H1 (cell line): Measurements from ENCODE around the gene ZBTB42. TPM values are rescaled to one million over a fixed set of nuclear protein-coding genes. Genes with fewer than 3 reads are reported as not detected.

Experiments used
- CTCF ChIA-PET: fragments of 300-600 bp; sonication (Branson Sonifier 250); formaldehyde crosslinking; loops from one replicate; lab custom pipeline; 2021; ENCODE audit not compliant: partially characterized antibody; lab: Charles Lee
- POLR2A ChIA-PET: fragments of 300-600 bp; sonication (Branson Sonifier 250); formaldehyde crosslinking; loops from one replicate; lab custom pipeline; 2021; ENCODE audit warnings: inconsistent platforms; ENCODE audit not compliant: partially characterized antibody; lab: Charles Lee
- DNase-seq, 2 experiments: peaks; one replicate each; pipeline versions ENCODE4 v3.0.0 to v3.0.0-alpha.2; 2010 to 2022; ENCODE audit warnings: low spot score in 2 of 2, low read depth in 1 of 2, mixed read lengths in 1 of 2
- FAIRE-seq: peaks from 2 replicates; lab custom pipeline; 2011; peaks lifted over from hg19 to GRCh38; lab: Jason Lieb, UNC
- H2AFZ ChIP-seq: 2 replicates; pipeline ENCODE4 v1.8.1; 2012; ENCODE audit warnings: low read length, inconsistent platforms
- H2AK5ac ChIP-seq: 2 replicates; pipeline ENCODE4 v1.6.1; 2013; ENCODE audit warnings: low read depth, low read length
- H2BK120ac ChIP-seq: replicated peaks from 2 replicates; pipeline ENCODE3; 2013; ENCODE audit warnings: low read depth, low read length, inconsistent platforms
- H2BK12ac ChIP-seq: 2 replicates; pipeline ENCODE4 v1.6.1; 2013; ENCODE audit warnings: low read depth, low read length
- H2BK15ac ChIP-seq: 2 replicates; pipeline ENCODE4 v1.6.1; 2013; ENCODE audit warnings: low read length
- H2BK20ac ChIP-seq: 2 replicates; pipeline ENCODE4 v1.6.1; 2013; ENCODE audit warnings: low read length
- H2BK5ac ChIP-seq: 2 replicates; pipeline ENCODE4 v1.6.1; 2013; ENCODE audit warnings: low read depth, low read length
- H3K14ac ChIP-seq: 2 replicates; pipeline ENCODE4 v1.6.1; 2013; ENCODE audit warnings: inconsistent platforms; ENCODE audit not compliant: insufficient read length
- H3K18ac ChIP-seq: 2 replicates; pipeline ENCODE4 v1.6.1; 2013; ENCODE audit warnings: low read length; ENCODE audit errors: extremely low read depth
- H3K23ac ChIP-seq: 2 replicates; pipeline ENCODE4 v1.6.1; 2013; ENCODE audit warnings: inconsistent platforms; ENCODE audit not compliant: insufficient read length
- H3K23me2 ChIP-seq: 2 replicates; pipeline ENCODE4 v1.6.1; 2013; ENCODE audit warnings: low read depth, low read length
- H3K27ac ChIP-seq: 2 replicates; pipeline ENCODE4 v1.6.1; 2011; ENCODE audit warnings: low read depth, low read length, inconsistent platforms
- H3K27me3 ChIP-seq, 4 experiments: replicated peaks in 1 of 4; 1 replicate in 1 of 4; 2 replicates in 3 of 4; pipeline versions ENCODE4 v1.6.1 to v1.8.1; 2011 to 2013; ENCODE audit warnings: low read length in 3 of 4, mild to moderate bottlenecking in 3 of 4, inconsistent platforms in 2 of 4, mixed read lengths in 2 of 4, moderate library complexity in 1 of 4; ENCODE audit not compliant: control insufficient read depth in 3 of 4, insufficient read depth in 3 of 4; ENCODE audit errors: extremely low read depth in 1 of 4
- H3K36me3 ChIP-seq, 4 experiments: 2 replicates each; pipeline versions ENCODE4 v1.6.1 to v1.8.1; 2011 to 2013; ENCODE audit warnings: mild to moderate bottlenecking in 4 of 4, low read length in 3 of 4, moderate library complexity in 2 of 4, control low read depth in 1 of 4, inconsistent platforms in 1 of 4; ENCODE audit not compliant: insufficient read depth in 4 of 4, control insufficient read depth in 2 of 4
- H3K4ac ChIP-seq: replicated peaks from 2 replicates; pipeline ENCODE3; 2013; ENCODE audit warnings: low read length, low read depth, mixed read lengths, inconsistent platforms; ENCODE audit not compliant: insufficient read length
- H3K4me1 ChIP-seq, 4 experiments: replicated peaks in 1 of 4; 1 replicate in 1 of 4; 2 replicates in 3 of 4; pipeline versions ENCODE4 v1.6.1 to v1.8.1; 2011 to 2013; ENCODE audit warnings: low read length in 3 of 4, inconsistent platforms in 2 of 4, mixed read lengths in 1 of 4; ENCODE audit not compliant: insufficient read depth in 4 of 4, control insufficient read depth in 3 of 4
- H3K4me2 ChIP-seq, 2 experiments: 2 replicates each; pipeline versions ENCODE4 v1.6.1 to v1.8.1; 2011 to 2013; ENCODE audit warnings: low read depth in 2 of 2, low read length in 2 of 2, control low read depth in 1 of 2, inconsistent platforms in 1 of 2, mild to moderate bottlenecking in 1 of 2; ENCODE audit not compliant: insufficient read depth in 1 of 2
- H3K4me3 ChIP-seq, 4 experiments: fragments of 200-600, 300-600 bp in 1 of 4; sonication (generic), shearing (Covaris generic), sonication (Bioruptor Twin) in 1 of 4; 2 replicates each; pipeline versions ENCODE4 v1.5.1 to v1.8.1; 2011 to 2016; ENCODE audit warnings: low read length in 4 of 4, low read depth in 3 of 4, control low read depth in 2 of 4, inconsistent platforms in 2 of 4, mild to moderate bottlenecking in 2 of 4, mixed read lengths in 1 of 4, moderate library complexity in 1 of 4; ENCODE audit not compliant: insufficient read depth in 2 of 4; ENCODE audit errors: extremely low read depth in 1 of 4
- H3K56ac ChIP-seq: replicated peaks from 2 replicates; pipeline ENCODE3; 2013; ENCODE audit warnings: low read depth, mild to moderate bottlenecking, mixed read lengths, low read length, inconsistent platforms; ENCODE audit not compliant: insufficient read length
- H3K79me1 ChIP-seq: 2 replicates; pipeline ENCODE4 v1.6.1; 2013; ENCODE audit warnings: low read depth, low read length, control low read depth
- H3K79me2 ChIP-seq, 2 experiments: 2 replicates each; pipeline versions ENCODE4 v1.6.1 to v1.8.1; 2012 to 2013; ENCODE audit warnings: low read length in 2 of 2, mild to moderate bottlenecking in 2 of 2, inconsistent platforms in 1 of 2; ENCODE audit not compliant: insufficient read depth in 2 of 2, control insufficient read depth in 1 of 2
- H3K9ac ChIP-seq, 4 experiments: replicated peaks in 1 of 4; 1 replicate in 1 of 4; 2 replicates in 3 of 4; pipeline versions ENCODE4 v1.6.1 to v1.8.1; 2011 to 2013; ENCODE audit warnings: low read depth in 3 of 4, low read length in 3 of 4, control low read depth in 2 of 4, mild to moderate bottlenecking in 2 of 4, moderate library complexity in 2 of 4, inconsistent platforms in 1 of 4; ENCODE audit errors: extremely low read depth in 1 of 4
- H3K9me3 ChIP-seq, 2 experiments: 2 replicates each; pipeline versions ENCODE4 v1.6.1 to v1.8.1; 2012 to 2013; ENCODE audit warnings: mild to moderate bottlenecking in 2 of 2, moderate library complexity in 2 of 2, control low read depth in 1 of 2, inconsistent platforms in 1 of 2, low read depth in 1 of 2, low read length in 1 of 2, mixed read lengths in 1 of 2; ENCODE audit not compliant: insufficient read depth in 2 of 2
- H4K20me1 ChIP-seq, 2 experiments: replicated peaks in 1 of 2; 2 replicates each; pipeline versions ENCODE3 to v1.8.1; 2011 to 2013; ENCODE audit warnings: inconsistent platforms in 2 of 2, low read length in 2 of 2, mild to moderate bottlenecking in 1 of 2; ENCODE audit not compliant: insufficient read depth in 2 of 2, control insufficient read depth in 1 of 2
- H4K5ac ChIP-seq: 2 replicates; pipeline ENCODE4 v1.6.1; 2013; ENCODE audit warnings: low read length, low read depth, mixed read lengths, inconsistent platforms; ENCODE audit not compliant: insufficient read length
- H4K8ac ChIP-seq: 2 replicates; pipeline ENCODE4 v1.8.0; 2013; ENCODE audit warnings: mild to moderate bottlenecking, moderate library complexity, low read length, inconsistent platforms; ENCODE audit not compliant: insufficient read depth; ENCODE audit errors: extremely low read depth
- H4K91ac ChIP-seq: replicated peaks from 2 replicates; pipeline ENCODE3; 2013; ENCODE audit warnings: low read length, mixed read lengths, inconsistent platforms; ENCODE audit not compliant: insufficient read length
- CBX8 ChIP-seq: fragments of 300-800, 300-1000 bp; sonication (generic); IDR thresholded peaks from 2 replicates; pipeline ENCODE4 v1.7.1; 2016; ENCODE audit warnings: low read depth, low read length, borderline replicate concordance
- EZH2 ChIP-seq: fragments of 200-600 bp; sonication (generic); IDR thresholded peaks from 2 replicates; pipeline ENCODE4 v1.7.1; 2012; ENCODE audit warnings: low read depth, mild to moderate bottlenecking, moderate library complexity, low read length, inconsistent platforms; ENCODE audit not compliant: severe bottlenecking
- KDM4A ChIP-seq: IDR thresholded peaks from one replicate; pipeline ENCODE4 v1.7.1; 2012; ENCODE audit warnings: low read depth, mild to moderate bottlenecking, moderate library complexity, low read length, inconsistent platforms; ENCODE audit not compliant: severe bottlenecking
- NRF1 ChIP-seq: IDR thresholded peaks from 2 replicates; pipeline ENCODE4 v1.6.1; 2011; ENCODE audit warnings: mild to moderate bottlenecking, low read depth, low read length, improper control_type of control experiment
- RAD21 ChIP-seq, 2 experiments: IDR thresholded peaks in 1 of 2; conservative IDR thresholded peaks in 1 of 2; 2 replicates each; pipeline ENCODE4 v1.6.1; 2011; ENCODE audit warnings: low read depth in 2 of 2, low read length in 2 of 2, improper control_type of control experiment in 1 of 2, inconsistent platforms in 1 of 2, mild to moderate bottlenecking in 1 of 2, moderate library complexity in 1 of 2
- SIN3A ChIP-seq, 2 experiments: IDR thresholded peaks in 1 of 2; conservative IDR thresholded peaks in 1 of 2; 2 replicates each; pipeline ENCODE4 v1.6.1; 2011 to 2012; ENCODE audit warnings: low read length in 2 of 2, improper control_type of control experiment in 1 of 2, low read depth in 1 of 2, mild to moderate bottlenecking in 1 of 2
- SP1 ChIP-seq: IDR thresholded peaks from 2 replicates; pipeline ENCODE4 v1.6.1; 2011; ENCODE audit warnings: low read depth, low read length
- SUZ12 ChIP-seq: fragments of 200-600 bp; sonication (generic); IDR thresholded peaks from 2 replicates; pipeline ENCODE4 v1.6.1; 2012; ENCODE audit warnings: mild to moderate bottlenecking, inconsistent platforms, low read length, moderate library complexity, mixed read lengths
- YY1 ChIP-seq: IDR thresholded peaks from 2 replicates; pipeline ENCODE4 v1.6.1; 2011; ENCODE audit warnings: low read depth, mild to moderate bottlenecking, low read length
- WGBS, 2 experiments: shearing (Covaris generic) in 1 of 2; methylation state at CpG; one replicate each; pipeline versions ENCODE4 v1.1.6 to v1.1.7; 2013 to 2015; ENCODE audit warnings: low lambda C conversion rate in 2 of 2, mixed read lengths in 2 of 2, inconsistent platforms in 1 of 2, low coverage in 1 of 2, missing lambda C conversion rate in 1 of 2; ENCODE audit not compliant: insufficient replicate concordance in 2 of 2, insufficient coverage in 1 of 2, insufficient read length in 1 of 2; ENCODE audit errors: extremely low coverage in 1 of 2, missing lambda C conversion rate in 1 of 2; 5-methylcytosine and 5-hydroxymethylcytosine counted together
- polyA plus RNA-seq, 7 experiments: library from polyadenylated mRNA; depleted of rRNA in 3 of 7; stranded (reverse) in 5 of 7; unstranded in 2 of 7; fragments of >200 nt in 5 of 7; fragments of 200-250 nt in 2 of 7; gene quantifications; 1 replicate in 5 of 7; 2 replicates in 1 of 7; 4 replicates in 1 of 7; pipeline versions ENCODE4 v1.2.1 to v1.2.3, GENCODE V29; 2011 to 2013; ENCODE audit warnings: missing spikeins in 2 of 7, mixed read lengths in 2 of 7
- total RNA-seq: library from RNA; stranded (reverse); fragmentation: NEBNext Ultra II Directional; extraction: Animal tissue kit (Norgen Biotek cat#: 25700); gene quantifications from 2 replicates; pipeline ENCODE4 v1.2.1, GENCODE V29; 2021

Gene ZBTB42
- total and polyA plus RNA-seq, 2 of the 8 experiments (the other 6 are each of a cell fraction or from before 2014, with no cell fraction given): 2.8 to 3.1 TPM

GRCh38 chr14:104799244-104800014 is 1.5 kb upstream of the ZBTB42 start:
- Histone ChIP-seq H3K9me3 (no peaks in the 10 kb centered on the region), H3K23me2 (peaks cover 21% of the 10 kb centered on the region), H3K27ac (no peak overlapping the region), H4K91ac (no peak overlapping the region), H3K4me2 (peak overlapping the region; percentile 90 to 92), H3K9ac (peak overlapping the region in 1 of 4 experiments; percentile 16; a peak in 3 of 7 replicates), H3K18ac (peak overlapping the region; percentile 93), H4K5ac (no peak overlapping the region), H3K79me1 (no peaks in the 10 kb centered on the region), H2BK120ac (no peak overlapping the region), H2BK5ac (no peak overlapping the region; the same call in 1 of the 2 replicates), H3K56ac (no peak overlapping the region), H4K8ac (peak overlapping the region; percentile 53), H3K27me3 (peaks cover 20 to 74% (median 60%) of the 10 kb centered on the region in 4 experiments), H2BK12ac (peak overlapping the region; percentile 50; the same call in 1 of the 2 replicates), H2AK5ac (no peak overlapping the region), H3K4me1 (peaks cover 0 to 33% (median 27%) of the 10 kb centered on the region in 4 experiments; a peak in 6 of 7 replicates), H4K20me1 (peaks cover 3 to 13% of the 10 kb centered on the region in 2 experiments), H2BK15ac (0 out of 2 replicates have a peak overlapping the region, but pooled peaks have one; percentile 46), H3K79me2 (no peaks in the 10 kb centered on the region), H3K14ac (no peak overlapping the region), H3K36me3 (no peaks in the 10 kb centered on the region), H2AFZ (peak overlapping the region; percentile 47; the same call in 1 of the 2 replicates), H2BK20ac (peak overlapping the region; percentile 27; the same call in 1 of the 2 replicates), H3K4ac (peak overlapping the region; percentile 0), H3K23ac (no peak overlapping the region), H3K4me3 (peak overlapping the region; percentile 64 to 85 (median 76))
- DNase-seq (peak; percentile 29 to 69), FAIRE-seq (peak; percentile 79)
- CTCF ChIA-PET: interaction anchor here (1.5 to 2.9 kb wide), 6 partner anchors 19 to 74 kb away, joined by 4 to 15 read pairs (median 6); partner anchors contain the start of gene SIVA1
- whole genome bisulfite sequencing, 2 experiments: 18% methylated on average over 21 of the region's 21 CpGs; no CpG with 5 or more reads in 1 of the 2 experiments
- POLR2A ChIA-PET: interaction anchor here (0.9 to 2.1 kb wide), 3 partner anchors 27 to 122 kb away, joined by 3 to 6 read pairs (median 4); no protein-coding TSS in a partner anchor
- peak in 1 of 2 experiments; percentile 42; a peak in 2 of 4 replicates for TF ChIP-seq RAD21 (IDR thresholded peaks at IDR 0.05 in 1 of 2, conservative IDR thresholded peaks at IDR 0.05 in 1 of 2; ENCODE audit: low read depth in 2 of 2, low read length in 2 of 2)
- TF ChIP-seq KDM4A: peak; percentile 29
- no peak for TF ChIP-seq CBX8
- TF ChIP-seq SIN3A (conservative IDR thresholded peaks at IDR 0.05 in 1 of 2, IDR thresholded peaks at IDR 0.05 in 1 of 2; ENCODE audit: low read depth in 1 of 2, low read length in 2 of 2): peak; percentile 26 to 42; a peak in 2 of 4 replicates
- peak; percentile 27; the same call in 1 of the 2 replicates for TF ChIP-seq YY1
- TF ChIP-seq NRF1: no peak
- peak; percentile 33 for TF ChIP-seq EZH2
- no peak for TF ChIP-seq SP1
- TF ChIP-seq SUZ12: no peak; the same call in 1 of the 2 replicates
